ENCODE results near the gene CFHR5. TPM values are rescaled to one million over a fixed set of nuclear protein-coding genes. Genes with fewer than 3 reads are reported as not detected.
A peak's percentile ranks its signal among the peaks of the same experiment; 100 is the strongest.
"Not testable (repeated sequence)": the region's sequence is repeated elsewhere in the genome, so short reads cannot be mapped to it uniquely, and the experiment has no call there.

CFHR5 gene
- total and polyA plus RNA-seq, 4 donors: 3.4 to 110 (median 49.1) TPM

DNA sequence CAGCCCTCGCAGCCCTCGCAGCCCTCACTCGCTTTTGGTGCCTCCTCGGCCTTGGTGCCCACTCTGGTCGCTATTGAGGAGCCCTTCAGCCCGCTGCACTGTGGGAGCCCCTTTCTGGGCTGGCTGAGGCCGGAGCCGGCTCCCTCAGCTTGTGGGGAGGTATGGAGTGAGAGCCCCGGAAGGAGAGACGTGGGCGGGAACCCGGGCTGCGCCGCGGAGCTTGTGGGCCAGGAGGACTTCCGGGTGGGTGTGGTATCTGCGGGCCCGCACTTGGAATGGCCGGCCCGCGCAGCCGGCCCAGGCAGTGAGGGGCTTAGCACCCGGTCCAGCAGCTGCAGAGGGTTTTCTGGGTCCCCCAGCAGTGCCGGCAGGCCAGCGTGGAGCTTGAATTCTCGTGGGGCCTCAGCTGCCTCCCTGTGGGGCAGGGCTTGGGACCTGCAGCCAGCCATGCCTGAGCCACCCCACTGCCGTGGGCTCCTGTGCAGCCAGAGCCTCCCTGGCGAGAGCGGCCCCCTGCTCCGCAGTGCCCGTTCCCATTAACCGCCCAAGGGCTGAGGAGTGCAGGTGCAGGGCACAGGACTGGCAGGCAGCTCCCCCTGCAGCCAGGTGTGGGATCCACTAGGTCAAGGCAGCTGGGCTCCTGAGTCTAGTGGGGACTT is 43.7 kb upstream of the CFHR5 start:
- TF ChIP-seq, protein P1, sequence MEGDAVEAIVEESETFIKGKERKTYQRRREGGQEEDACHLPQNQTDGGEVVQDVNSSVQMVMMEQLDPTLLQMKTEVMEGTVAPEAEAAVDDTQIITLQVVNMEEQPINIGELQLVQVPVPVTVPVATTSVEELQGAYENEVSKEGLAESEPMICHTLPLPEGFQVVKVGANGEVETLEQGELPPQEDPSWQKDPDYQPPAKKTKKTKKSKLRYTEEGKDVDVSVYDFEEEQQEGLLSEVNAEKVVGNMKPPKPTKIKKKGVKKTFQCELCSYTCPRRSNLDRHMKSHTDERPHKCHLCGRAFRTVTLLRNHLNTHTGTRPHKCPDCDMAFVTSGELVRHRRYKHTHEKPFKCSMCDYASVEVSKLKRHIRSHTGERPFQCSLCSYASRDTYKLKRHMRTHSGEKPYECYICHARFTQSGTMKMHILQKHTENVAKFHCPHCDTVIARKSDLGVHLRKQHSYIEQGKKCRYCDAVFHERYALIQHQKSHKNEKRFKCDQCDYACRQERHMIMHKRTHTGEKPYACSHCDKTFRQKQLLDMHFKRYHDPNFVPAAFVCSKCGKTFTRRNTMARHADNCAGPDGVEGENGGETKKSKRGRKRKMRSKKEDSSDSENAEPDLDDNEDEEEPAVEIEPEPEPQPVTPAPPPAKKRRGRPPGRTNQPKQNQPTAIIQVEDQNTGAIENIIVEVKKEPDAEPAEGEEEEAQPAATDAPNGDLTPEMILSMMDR (IDR thresholded peaks at IDR 0.05; ENCODE audit: low read depth, low read length, missing input control): no peak
- Histone ChIP-seq H3K36me3 (ENCODE audit: control insufficient read depth in 4 of 4, insufficient read depth in 3 of 4, low read depth in 1 of 4, low read length in 3 of 4) (no peaks in the 10 kb centered on the region), H3K4me3 (ENCODE audit: low read depth in 1 of 3, low read length in 3 of 3) (no peak overlapping the region), H3K9ac (ENCODE audit: low read depth in 1 of 2, low read length in 2 of 2) (no peak overlapping the region), H3K9me3 (ENCODE audit: control insufficient read depth in 4 of 4, low read length in 3 of 4) (no peaks in the 10 kb centered on the region), H3K4me1 (ENCODE audit: control insufficient read depth in 4 of 4, insufficient read depth in 4 of 4, low read length in 3 of 4) (no peaks in the 10 kb centered on the region), H3K27me3 (ENCODE audit: control insufficient read depth in 4 of 4, insufficient read depth in 4 of 4, low read length in 3 of 4) (no peaks in the 10 kb centered on the region), H3K27ac (ENCODE audit: low read depth in 1 of 2, low read length in 2 of 2) (no peak overlapping the region)
- no peak for DNase-seq (ENCODE audit: low spot score)
- 96% methylated on average over 32 of the region's 32 CpGs for WGBS

DNA sequence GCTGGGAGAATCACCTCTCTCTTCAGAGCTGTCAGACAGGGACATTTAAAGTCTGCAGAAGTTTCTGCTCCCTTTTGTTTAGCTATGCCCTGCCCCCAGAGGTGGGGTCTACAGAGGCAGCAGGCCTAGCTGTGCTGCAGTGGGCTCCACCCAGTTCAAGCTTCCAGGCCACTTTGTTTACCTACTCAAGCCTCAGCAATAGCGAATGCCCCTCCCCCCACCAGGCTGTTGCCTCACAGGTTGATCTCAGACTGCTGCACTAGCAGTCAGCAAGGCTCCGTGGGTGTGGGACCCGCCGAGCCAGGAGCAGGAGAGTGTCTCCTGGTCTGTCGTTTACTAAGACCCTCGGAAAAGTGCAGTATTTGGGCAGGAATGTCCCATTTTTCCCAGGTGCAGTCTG is 35.9 kb upstream of the CFHR5 start:
- H3K27me3 ChIP-seq (ENCODE audit: control insufficient read depth in 4 of 4, insufficient read depth in 4 of 4, low read length in 3 of 4); H3K4me3 ChIP-seq (ENCODE audit: low read depth in 1 of 3, low read length in 3 of 3); H3K9me3 ChIP-seq (ENCODE audit: control insufficient read depth in 4 of 4, low read length in 3 of 4); H3K36me3 ChIP-seq (ENCODE audit: control insufficient read depth in 4 of 4, insufficient read depth in 3 of 4, low read depth in 1 of 4, low read length in 3 of 4); H3K9ac ChIP-seq (ENCODE audit: low read depth in 1 of 2, low read length in 2 of 2); H3K27ac ChIP-seq (ENCODE audit: low read depth in 1 of 2, low read length in 2 of 2): not testable (repeated sequence)
- peak; percentile 38 for DNase-seq (ENCODE audit: low spot score)
- TF ChIP-seq RXRA (IDR thresholded peaks at IDR 0.05) (peak in 1 of 2 donors; percentile 6), HNF4A (conservative IDR thresholded peaks at IDR 0.05) (peak in 1 of 2 donors; percentile 26), SP1 (IDR thresholded peaks at IDR 0.05) (peak; percentile 8)
- peaks cover 0 to 10% (median 6%) of the 10 kb centered on the region in 4 donors for H3K4me1 ChIP-seq (ENCODE audit: control insufficient read depth in 4 of 4, insufficient read depth in 4 of 4, low read length in 3 of 4)
- 31% methylated on average over 6 of the region's 6 CpGs for WGBS

DNA sequence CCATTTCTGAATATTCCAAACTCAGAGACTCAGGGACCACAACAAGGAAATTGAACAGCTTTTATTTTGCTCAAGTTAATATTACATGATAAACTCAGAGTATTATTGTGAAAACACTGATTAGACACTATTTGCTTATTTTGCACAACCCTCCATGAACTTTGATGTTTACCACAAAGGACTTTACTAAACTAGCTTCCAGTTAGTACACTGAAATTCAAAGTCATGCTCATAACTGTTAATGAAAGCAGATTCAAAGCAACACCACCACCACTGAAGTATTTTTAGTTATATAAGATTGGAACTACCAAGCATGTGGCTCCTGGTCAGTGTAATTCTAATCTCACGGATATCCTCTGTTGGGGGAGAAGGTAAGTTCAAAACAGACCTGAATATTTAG is 33.8 kb upstream of the CFHR5 start, which contains the start of gene CFHR2:
Gene CFHR2, plus strand, starts transcription at position 171 of the 400 bp plus-strand sequence. Its CDS starts 143 bp downstream, at position 314.
- no CpG with 5 or more reads among the region's 1 CpG for WGBS
- not testable (repeated sequence) for H3K36me3 ChIP-seq (ENCODE audit: control insufficient read depth in 4 of 4, insufficient read depth in 3 of 4, low read depth in 1 of 4, low read length in 3 of 4); DNase-seq (ENCODE audit: low spot score); H3K27me3 ChIP-seq (ENCODE audit: control insufficient read depth in 4 of 4, insufficient read depth in 4 of 4, low read length in 3 of 4); H3K9me3 ChIP-seq (ENCODE audit: control insufficient read depth in 4 of 4, low read length in 3 of 4)
- Histone ChIP-seq H3K27ac (ENCODE audit: low read depth in 1 of 2, low read length in 2 of 2) (peak within 1 kb of the TSS; percentile 28 to 67), H3K9ac (ENCODE audit: low read depth in 1 of 2, low read length in 2 of 2) (peak within 1 kb of the TSS in 1 of 2 donors; percentile 71), H3K4me3 (ENCODE audit: low read depth in 1 of 3, low read length in 3 of 3) (peak within 1 kb of the TSS in 2 of 3 donors; percentile 15 to 57), H3K4me1 (ENCODE audit: control insufficient read depth in 4 of 4, insufficient read depth in 4 of 4, low read length in 3 of 4) (peaks cover 2 to 20% (median 8%) of the 10 kb centered on the region in 4 donors)

DNA sequence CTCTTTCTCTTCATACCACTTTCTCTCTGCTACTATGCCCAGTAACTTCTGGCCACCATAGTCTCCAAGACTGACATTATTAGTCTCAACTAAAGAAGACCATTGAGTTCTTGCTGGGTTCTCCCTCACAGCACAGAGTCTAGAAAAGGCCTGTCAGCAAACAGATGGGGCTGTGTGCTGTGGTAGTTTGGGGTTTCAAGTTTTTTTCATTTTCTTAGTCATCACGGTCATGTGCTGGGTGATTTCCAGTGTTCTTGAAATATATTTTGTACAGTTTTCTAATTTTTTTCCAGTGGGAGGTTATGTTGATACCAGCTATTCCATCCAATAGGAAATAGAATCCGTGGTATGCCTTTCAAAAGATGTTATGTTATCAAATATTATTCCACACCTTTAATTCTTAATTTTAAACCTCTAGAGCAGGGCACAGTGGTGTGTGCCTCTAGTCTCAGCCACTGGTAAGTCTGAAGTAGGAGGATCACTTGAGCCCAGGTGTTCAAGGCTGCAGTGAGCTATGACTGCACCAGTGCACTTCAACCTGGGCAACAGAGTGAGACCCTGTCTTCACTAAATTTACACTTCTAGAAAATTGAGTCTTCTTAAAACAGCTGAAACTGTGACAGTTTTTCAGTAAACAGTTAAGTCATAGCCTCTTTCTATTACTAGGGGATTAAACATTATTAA is 25.5 kb upstream of the CFHR5 start:
- no peak for TF ChIP-seq RXRA (IDR thresholded peaks at IDR 0.05)
- TF ChIP-seq EGR1 (IDR thresholded peaks at IDR 0.05; ENCODE audit: low read depth in 2 of 2): no peak
- TF ChIP-seq FOXA1 (IDR thresholded peaks at IDR 0.05): no peak
- TF ChIP-seq HNF4G (IDR thresholded peaks at IDR 0.05): no peak
- TF ChIP-seq, protein P2, sequence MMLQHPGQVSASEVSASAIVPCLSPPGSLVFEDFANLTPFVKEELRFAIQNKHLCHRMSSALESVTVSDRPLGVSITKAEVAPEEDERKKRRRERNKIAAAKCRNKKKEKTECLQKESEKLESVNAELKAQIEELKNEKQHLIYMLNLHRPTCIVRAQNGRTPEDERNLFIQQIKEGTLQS (IDR thresholded peaks at IDR 0.05): no peak
- TF ChIP-seq, protein P3, sequence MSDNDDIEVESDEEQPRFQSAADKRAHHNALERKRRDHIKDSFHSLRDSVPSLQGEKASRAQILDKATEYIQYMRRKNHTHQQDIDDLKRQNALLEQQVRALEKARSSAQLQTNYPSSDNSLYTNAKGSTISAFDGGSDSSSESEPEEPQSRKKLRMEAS (IDR thresholded peaks at IDR 0.05): no peak
- TF ChIP-seq, protein P4, sequence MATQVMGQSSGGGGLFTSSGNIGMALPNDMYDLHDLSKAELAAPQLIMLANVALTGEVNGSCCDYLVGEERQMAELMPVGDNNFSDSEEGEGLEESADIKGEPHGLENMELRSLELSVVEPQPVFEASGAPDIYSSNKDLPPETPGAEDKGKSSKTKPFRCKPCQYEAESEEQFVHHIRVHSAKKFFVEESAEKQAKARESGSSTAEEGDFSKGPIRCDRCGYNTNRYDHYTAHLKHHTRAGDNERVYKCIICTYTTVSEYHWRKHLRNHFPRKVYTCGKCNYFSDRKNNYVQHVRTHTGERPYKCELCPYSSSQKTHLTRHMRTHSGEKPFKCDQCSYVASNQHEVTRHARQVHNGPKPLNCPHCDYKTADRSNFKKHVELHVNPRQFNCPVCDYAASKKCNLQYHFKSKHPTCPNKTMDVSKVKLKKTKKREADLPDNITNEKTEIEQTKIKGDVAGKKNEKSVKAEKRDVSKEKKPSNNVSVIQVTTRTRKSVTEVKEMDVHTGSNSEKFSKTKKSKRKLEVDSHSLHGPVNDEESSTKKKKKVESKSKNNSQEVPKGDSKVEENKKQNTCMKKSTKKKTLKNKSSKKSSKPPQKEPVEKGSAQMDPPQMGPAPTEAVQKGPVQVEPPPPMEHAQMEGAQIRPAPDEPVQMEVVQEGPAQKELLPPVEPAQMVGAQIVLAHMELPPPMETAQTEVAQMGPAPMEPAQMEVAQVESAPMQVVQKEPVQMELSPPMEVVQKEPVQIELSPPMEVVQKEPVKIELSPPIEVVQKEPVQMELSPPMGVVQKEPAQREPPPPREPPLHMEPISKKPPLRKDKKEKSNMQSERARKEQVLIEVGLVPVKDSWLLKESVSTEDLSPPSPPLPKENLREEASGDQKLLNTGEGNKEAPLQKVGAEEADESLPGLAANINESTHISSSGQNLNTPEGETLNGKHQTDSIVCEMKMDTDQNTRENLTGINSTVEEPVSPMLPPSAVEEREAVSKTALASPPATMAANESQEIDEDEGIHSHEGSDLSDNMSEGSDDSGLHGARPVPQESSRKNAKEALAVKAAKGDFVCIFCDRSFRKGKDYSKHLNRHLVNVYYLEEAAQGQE (IDR thresholded peaks at IDR 0.05): no peak
- TF ChIP-seq NR2F2 (IDR thresholded peaks at IDR 0.05): no peak
- TF ChIP-seq TAF1 (conservative IDR thresholded peaks at IDR 0.05): no peak
- TF ChIP-seq RAD21 (IDR thresholded peaks at IDR 0.05): no peak
- no peak for TF ChIP-seq GABPA (IDR thresholded peaks at IDR 0.05 in 1 of 2, conservative IDR thresholded peaks at IDR 0.05 in 1 of 2)
- DNase-seq (ENCODE audit: low spot score): no peak
- H3K9me3 ChIP-seq (ENCODE audit: control insufficient read depth in 4 of 4, low read length in 3 of 4): no peaks in the 10 kb centered on the region
- H3K4me1 ChIP-seq (ENCODE audit: control insufficient read depth in 4 of 4, insufficient read depth in 4 of 4, low read length in 3 of 4): peaks cover 2 to 27% (median 4%) of the 10 kb centered on the region in 4 donors
- peaks cover 3 to 44% (median 20%) of the 10 kb centered on the region in 4 donors for H3K36me3 ChIP-seq (ENCODE audit: control insufficient read depth in 4 of 4, insufficient read depth in 3 of 4, low read depth in 1 of 4, low read length in 3 of 4)
- 85% methylated on average over 2 of the region's 2 CpGs for WGBS
- no peak overlapping the region for H3K27ac ChIP-seq (ENCODE audit: low read depth in 1 of 2, low read length in 2 of 2)
- H3K4me3 ChIP-seq (ENCODE audit: low read depth in 1 of 3, low read length in 3 of 3): no peak overlapping the region
- no peaks in the 10 kb centered on the region for H3K27me3 ChIP-seq (ENCODE audit: control insufficient read depth in 4 of 4, insufficient read depth in 4 of 4, low read length in 3 of 4)
- H3K9ac ChIP-seq (ENCODE audit: low read depth in 1 of 2, low read length in 2 of 2): no peak overlapping the region
